GM12874 (cell line): Measurements from ENCODE around the gene APOC4.

Experiments used
- CTCF ChIP-seq: IDR thresholded peaks from 2 replicates; pipeline ENCODE4 v1.5.1; 2011; ENCODE audit warnings: low read depth, mild to moderate bottlenecking, control low read depth, low read length, moderate library complexity; ENCODE audit not compliant: insufficient read depth

The APOC4 gene

GRCh38 chr19:44974857-44975256 is 32.8 kb downstream of the APOC4 start:
- no peak for TF ChIP-seq CTCF

GRCh38 chr19:44975444-44975843 is 33.4 kb downstream of the APOC4 start:
- no peak for TF ChIP-seq CTCF

GRCh38 chr19:44984005-44984404 is 42.0 kb downstream of the APOC4 start:
- TF ChIP-seq CTCF, result no peak

- TF ChIP-seq CTCF, result no peak
Observed at GRCh38 chr19:44985445-44985844, 43.4 kb downstream of the APOC4 start.

- no peak for TF ChIP-seq CTCF
Observed at GRCh38 chr19:44986389-44986788, 44.4 kb downstream of the APOC4 start.

GRCh38 chr19:44987148-44987675 is 45.2 kb downstream of the APOC4 start:
- no peak for TF ChIP-seq CTCF

GRCh38 chr19:44988273-44988672 is 46.2 kb downstream of the APOC4 start:
- no peak for TF ChIP-seq CTCF
